Measurements from ENCODE around the gene KIF16B. TPM values are rescaled to one million over a fixed set of nuclear protein-coding genes. Genes with fewer than 3 reads are reported as not detected.

The KIF16B gene
- total and polyA plus RNA-seq, 4 donors, result 5.1 to 19.7 (median 8.4) TPM

GRCh38 chr20:16445482-16445881 is 127.8 kb downstream of the KIF16B start:
- WGBS, result 38% methylated on average over 3 of the region's 3 CpGs

GRCh38 chr20:16444057-16444777 is 129.0 kb downstream of the KIF16B start:
- H3K27me3 ChIP-seq (ENCODE audit: control insufficient read depth in 4 of 4, insufficient read depth in 4 of 4, low read length in 3 of 4), result no peaks in the 10 kb centered on the region
- H3K9me3 ChIP-seq (ENCODE audit: control insufficient read depth in 4 of 4, low read length in 3 of 4), result no peaks in the 10 kb centered on the region
- TF ChIP-seq HNF4G (IDR thresholded peaks at IDR 0.05), result no peak
- no peak for TF ChIP-seq SP1 (IDR thresholded peaks at IDR 0.05)
- TF ChIP-seq YY1 (IDR thresholded peaks at IDR 0.05), result no peak
- no peak for TF ChIP-seq REST (IDR thresholded peaks at IDR 0.05)
- no peak for TF ChIP-seq HNF4A (conservative IDR thresholded peaks at IDR 0.05)
- TF ChIP-seq NR2F2 (IDR thresholded peaks at IDR 0.05), result no peak
- no peak for TF ChIP-seq ATF3 (IDR thresholded peaks at IDR 0.05)
- TF ChIP-seq JUND (IDR thresholded peaks at IDR 0.05), result no peak
- no peak for TF ChIP-seq FOXA1 (IDR thresholded peaks at IDR 0.05)
- no peak for TF ChIP-seq RAD21 (IDR thresholded peaks at IDR 0.05)
- no peak for TF ChIP-seq MAX (IDR thresholded peaks at IDR 0.05)
- TF ChIP-seq RXRA (IDR thresholded peaks at IDR 0.05), result no peak
- TF ChIP-seq EGR1 (IDR thresholded peaks at IDR 0.05; ENCODE audit: low read depth in 2 of 2), result no peak
- TF ChIP-seq CTCF (IDR thresholded peaks at IDR 0.05; ENCODE audit: low read depth, low read length, missing input control), result no peak
- no peaks in the 10 kb centered on the region for H3K4me1 ChIP-seq (ENCODE audit: control insufficient read depth in 4 of 4, insufficient read depth in 4 of 4, low read length in 3 of 4)
- no peak overlapping the region for H3K4me3 ChIP-seq (ENCODE audit: low read depth in 1 of 3, low read length in 3 of 3)
- WGBS, result 89% methylated on average over 6 of the region's 6 CpGs
- no peak for DNase-seq (ENCODE audit: low spot score)
- H3K9ac ChIP-seq (ENCODE audit: low read depth in 1 of 2, low read length in 2 of 2), result no peak overlapping the region
- H3K36me3 ChIP-seq (ENCODE audit: control insufficient read depth in 4 of 4, insufficient read depth in 3 of 4, low read depth in 1 of 4, low read length in 3 of 4), result no peaks in the 10 kb centered on the region
- no peak overlapping the region for H3K27ac ChIP-seq (ENCODE audit: low read depth in 1 of 2, low read length in 2 of 2)

More at GRCh38 chr20:16445482-16445881, 127.8 kb downstream of the KIF16B start:
- H3K4me3 ChIP-seq (ENCODE audit: low read depth in 1 of 3, low read length in 3 of 3), result no peak overlapping the region
- DNase-seq (ENCODE audit: low spot score), result no peak
- TF ChIP-seq YY1 (IDR thresholded peaks at IDR 0.05), result peak; percentile 21
- TF ChIP-seq FOXA1 (IDR thresholded peaks at IDR 0.05), result no peak
- no peak for TF ChIP-seq FOXA2 (IDR thresholded peaks at IDR 0.05)
- no peak for TF ChIP-seq ZBTB33 (IDR thresholded peaks at IDR 0.05)
- no peaks in the 10 kb centered on the region for H3K4me1 ChIP-seq (ENCODE audit: control insufficient read depth in 4 of 4, insufficient read depth in 4 of 4, low read length in 3 of 4)
- no peak overlapping the region for H3K27ac ChIP-seq (ENCODE audit: low read depth in 1 of 2, low read length in 2 of 2)
- no peaks in the 10 kb centered on the region for H3K9me3 ChIP-seq (ENCODE audit: control insufficient read depth in 4 of 4, low read length in 3 of 4)
- H3K36me3 ChIP-seq (ENCODE audit: control insufficient read depth in 4 of 4, insufficient read depth in 3 of 4, low read depth in 1 of 4, low read length in 3 of 4), result no peaks in the 10 kb centered on the region
- H3K9ac ChIP-seq (ENCODE audit: low read depth in 1 of 2, low read length in 2 of 2), result no peak overlapping the region
- H3K27me3 ChIP-seq (ENCODE audit: control insufficient read depth in 4 of 4, insufficient read depth in 4 of 4, low read length in 3 of 4), result no peaks in the 10 kb centered on the region

Data from liver (tissue), 9 donors.